Activated effector memory CD4-positive, alpha-beta T cell treated with Interleukin-2 at 50 U/mL for 16 hours (primary cell): ENCODE measurements around the gene SEMA4F.
A peak's percentile ranks its signal among the peaks of the same experiment; 100 is the strongest.

Experiments used
- DNase-seq: peaks from one replicate; pipeline ENCODE4 v3.0.0-alpha.2; 2020

SEMA4F gene

GRCh38 chr2:74708296-74708695 lies 54.2 kb downstream of the SEMA4F start:
- DNase-seq, result no peak

- DNase-seq, result no peak
These were observed 54.8 kb downstream of the SEMA4F start for GRCh38 chr2:74708883-74709282.

- DNase-seq, result no peak
These were observed 58.4 kb downstream of the SEMA4F start for GRCh38 chr2:74712223-74713053.

- no peak for DNase-seq
These were observed 60.6 kb downstream of the SEMA4F start for GRCh38 chr2:74714691-74715080.

- DNase-seq, result peak; percentile 74
These were observed 61.2 kb downstream of the SEMA4F start for GRCh38 chr2:74715081-74715791.

GRCh38 chr2:74715880-74716279 lies 61.8 kb downstream of the SEMA4F start:
- DNase-seq, result no peak

- DNase-seq, result no peak
These were observed 65.0 kb downstream of the SEMA4F start for GRCh38 chr2:74719066-74719465.

- DNase-seq, result no peak
These were observed 67.3 kb downstream of the SEMA4F start for GRCh38 chr2:74721316-74721715.

- no peak for DNase-seq
These were observed 70.4 kb downstream of the SEMA4F start for GRCh38 chr2:74724496-74724895.

GRCh38 chr2:74725287-74725686 lies 71.2 kb downstream of the SEMA4F start:
- no peak for DNase-seq

- no peak for DNase-seq
These were observed 74.8 kb downstream of the SEMA4F start for GRCh38 chr2:74728842-74729241.

GRCh38 chr2:74730530-74730929 lies 76.5 kb downstream of the SEMA4F start:
- no peak for DNase-seq
